HepG2 (cell line): ENCODE measurements around the gene LSM2. TPM values are rescaled to one million over a fixed set of nuclear protein-coding genes. Genes with fewer than 3 reads are reported as not detected.
A peak's percentile ranks its signal among the peaks of the same experiment; 100 is the strongest.

Experiments used
- ADNP ChIP-seq: sonication (generic); formaldehyde crosslinking; IDR thresholded peaks from 2 replicates; pipeline ENCODE4 v1.4.0; 2020; ENCODE audit warnings: missing genetic modification reagents
- ARID3A ChIP-seq: IDR thresholded peaks from 2 replicates; pipeline ENCODE4 v1.6.1; 2012; ENCODE audit warnings: low read depth, low read length, improper control_type of control experiment
- CEBPB ChIP-seq: IDR thresholded peaks from 2 replicates; pipeline ENCODE4 v1.6.1; 2011; ENCODE audit warnings: low read depth, low read length, improper control_type of control experiment, borderline replicate concordance
- HHEX ChIP-seq: IDR thresholded peaks from 2 replicates; pipeline ENCODE4 v1.6.1; 2016; ENCODE audit warnings: control low read depth
- MAX ChIP-seq: IDR thresholded peaks from 2 replicates; pipeline ENCODE4 v1.6.1; 2012; ENCODE audit warnings: inconsistent platforms
- MLLT10 ChIP-seq: sonication (generic); formaldehyde crosslinking; IDR thresholded peaks from 2 replicates; pipeline ENCODE4 v1.4.0; 2020; ENCODE audit warnings: missing genetic modification reagents
- NFE2L1 ChIP-seq: sonication (generic); formaldehyde crosslinking; IDR thresholded peaks from 2 replicates; pipeline ENCODE4 v1.4.0; 2020; ENCODE audit warnings: missing genetic modification reagents, mild to moderate bottlenecking, borderline replicate concordance
- NFRKB ChIP-seq: fragments of 450-650 bp; IDR thresholded peaks from 2 replicates; pipeline ENCODE4 v1.6.1; 2017
- RFXAP ChIP-seq: sonication (generic); formaldehyde crosslinking; IDR thresholded peaks from 2 replicates; pipeline ENCODE4 v1.4.0; 2020; ENCODE audit warnings: missing genetic modification reagents, borderline replicate concordance
- RXRA ChIP-seq: sonication (generic); formaldehyde crosslinking; IDR thresholded peaks from 2 replicates; pipeline ENCODE4 v1.5.1; 2020; ENCODE audit warnings: missing genetic modification reagents
- SALL1 ChIP-seq: sonication (generic); formaldehyde crosslinking; IDR thresholded peaks from 2 replicates; pipeline ENCODE4 v1.8.0; 2022; ENCODE audit warnings: mild to moderate bottlenecking, missing genetic modification reagents
- SRY ChIP-seq: sonication (generic); formaldehyde crosslinking; IDR thresholded peaks from 2 replicates; pipeline ENCODE4 v1.8.0; 2022; ENCODE audit warnings: mild to moderate bottlenecking, missing genetic modification reagents
- TBX2 ChIP-seq: sonication (generic); formaldehyde crosslinking; IDR thresholded peaks from 2 replicates; pipeline ENCODE4 v1.5.0; 2020; ENCODE audit warnings: missing genetic modification reagents, mild to moderate bottlenecking, borderline replicate concordance
- TGIF2 ChIP-seq: IDR thresholded peaks from 2 replicates; pipeline ENCODE4 v1.6.1; 2016; ENCODE audit warnings: control low read depth, missing compliant biosample characterization
- TRIM24 ChIP-seq: sonication (generic); formaldehyde crosslinking; IDR thresholded peaks from 2 replicates; pipeline ENCODE4 v1.8.0; 2022; ENCODE audit warnings: mild to moderate bottlenecking, missing genetic modification reagents
- ZMYM2 ChIP-seq: sonication (generic); formaldehyde crosslinking; IDR thresholded peaks from 2 replicates; pipeline ENCODE4 v1.8.0; 2022; ENCODE audit warnings: mild to moderate bottlenecking, missing genetic modification reagents
- ZNF121 ChIP-seq: sonication (generic); formaldehyde crosslinking; IDR thresholded peaks from 2 replicates; pipeline ENCODE4 v1.5.0; 2020; ENCODE audit warnings: mild to moderate bottlenecking, missing genetic modification reagents
- ZNF24 ChIP-seq: fragments of 450-650 bp; IDR thresholded peaks from 2 replicates; pipeline ENCODE4 v1.6.1; 2017; ENCODE audit warnings: antibody characterized with exemption, mild to moderate bottlenecking
- ZNF251 ChIP-seq: sonication (generic); formaldehyde crosslinking; IDR thresholded peaks from 2 replicates; pipeline ENCODE4 v1.9.0; 2021; ENCODE audit warnings: mild to moderate bottlenecking, missing genetic modification reagents
- ZNF292 ChIP-seq: sonication (generic); formaldehyde crosslinking; IDR thresholded peaks from 2 replicates; pipeline ENCODE4 v1.8.1; 2022; ENCODE audit warnings: mild to moderate bottlenecking, low read depth, missing genetic modification reagents, borderline replicate concordance
- ZNF652 ChIP-seq: IDR thresholded peaks from 2 replicates; pipeline ENCODE4 v1.6.1; 2016; ENCODE audit warnings: low read depth, borderline replicate concordance
- ZNF747 ChIP-seq: sonication (generic); formaldehyde crosslinking; IDR thresholded peaks from 2 replicates; pipeline ENCODE4 v1.8.1; 2023; ENCODE audit warnings: missing genetic modification reagents, mild to moderate bottlenecking, borderline replicate concordance
- ZNF781 ChIP-seq: sonication (generic); formaldehyde crosslinking; IDR thresholded peaks from 2 replicates; pipeline ENCODE4 v1.5.1; 2020; ENCODE audit warnings: borderline replicate concordance, mild to moderate bottlenecking, missing genetic modification reagents; ENCODE audit errors: not compliant biosample characterization
- ZNF878 ChIP-seq: sonication (generic); formaldehyde crosslinking; IDR thresholded peaks from 2 replicates; pipeline ENCODE4 v1.8.1; 2023; ENCODE audit warnings: mild to moderate bottlenecking, missing genetic modification reagents, moderate library complexity
- ZZZ3 ChIP-seq: sonication (generic); formaldehyde crosslinking; IDR thresholded peaks from 2 replicates; pipeline ENCODE4 v1.4.0; 2020; ENCODE audit warnings: missing genetic modification reagents, mild to moderate bottlenecking, borderline replicate concordance
- polyA plus RNA-seq, 8 experiments: library from polyadenylated mRNA; depleted of rRNA in 3 of 8; stranded (reverse) in 7 of 8; unstranded in 1 of 8; fragments of >200 nt; fragmentation: Illumina TruSeq in 4 of 8; extraction: Trizol in 4 of 8; gene quantifications; 2 replicates each; pipeline versions ENCODE4 v1.2.1 to v1.2.3, GENCODE V29; 2011 to 2016; ENCODE audit warnings: low read depth in 4 of 8, missing spikeins in 1 of 8, mixed read lengths in 1 of 8; ENCODE audit not compliant: insufficient read depth in 1 of 8
- total RNA-seq, 5 experiments: library from RNA; depleted of rRNA; stranded (reverse); fragments of >200 nt; fragmentation: Illumina TruSeq; extraction: Trizol; gene quantifications; 2 replicates each; pipeline ENCODE4 v1.2.3, GENCODE V29; 2016; ENCODE audit warnings: low read depth in 1 of 5
- TF ChIP-seq, protein P1 (sequence below): IDR thresholded peaks from 2 replicates; pipeline ENCODE4 v1.6.1; 2018; ENCODE audit warnings: missing genetic modification reagents
- TF ChIP-seq, protein P2 (sequence below): IDR thresholded peaks from 2 replicates; pipeline ENCODE4 v1.6.1; 2018; ENCODE audit warnings: missing genetic modification reagents, mild to moderate bottlenecking, missing compliant biosample characterization

Gene LSM2
- total and polyA plus RNA-seq, 2 of the 13 experiments (the other 11 are each of a cell fraction or from before 2014, with no cell fraction given): 69.4 to 90.5 TPM

DNA sequence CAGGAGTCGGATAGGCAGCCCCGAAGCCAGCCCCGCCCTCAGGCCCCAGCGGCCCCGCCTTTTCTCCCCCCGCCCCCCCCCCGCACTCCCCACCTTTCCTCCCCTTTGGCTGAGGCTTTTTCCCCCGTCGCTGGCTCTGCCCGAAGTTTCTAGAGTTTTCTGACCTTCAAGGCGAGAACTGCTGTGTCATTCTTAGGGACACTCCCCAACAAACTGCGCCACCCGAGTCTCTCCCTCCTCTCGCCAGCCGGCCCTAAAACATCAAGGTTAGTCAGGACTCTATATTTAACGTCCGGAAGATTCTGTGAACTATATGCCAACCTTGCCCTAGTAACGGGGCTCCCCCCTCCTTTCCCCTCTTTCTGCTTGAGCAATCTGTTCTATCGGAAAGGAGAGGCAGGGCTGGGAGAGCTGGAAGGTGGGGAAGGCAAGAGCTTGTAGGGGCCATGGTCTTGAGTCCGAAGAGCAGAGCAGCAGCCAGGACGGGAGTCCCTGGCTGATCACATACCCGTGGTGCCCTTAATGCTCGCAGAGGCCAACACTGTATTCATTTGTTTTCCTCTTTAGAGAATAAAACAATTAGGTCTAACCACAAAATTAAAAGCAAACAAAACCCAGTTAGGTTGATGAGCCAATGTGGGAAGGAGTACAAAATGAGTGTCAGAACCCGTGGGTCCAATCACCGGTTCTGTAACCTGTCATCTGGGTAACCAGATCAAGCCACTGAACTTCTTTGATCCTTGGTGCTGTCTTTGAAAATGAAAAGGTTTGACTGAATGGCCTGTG, 15.5 kb upstream of the LSM2 start (continued):
- TF ChIP-seq, protein P1, sequence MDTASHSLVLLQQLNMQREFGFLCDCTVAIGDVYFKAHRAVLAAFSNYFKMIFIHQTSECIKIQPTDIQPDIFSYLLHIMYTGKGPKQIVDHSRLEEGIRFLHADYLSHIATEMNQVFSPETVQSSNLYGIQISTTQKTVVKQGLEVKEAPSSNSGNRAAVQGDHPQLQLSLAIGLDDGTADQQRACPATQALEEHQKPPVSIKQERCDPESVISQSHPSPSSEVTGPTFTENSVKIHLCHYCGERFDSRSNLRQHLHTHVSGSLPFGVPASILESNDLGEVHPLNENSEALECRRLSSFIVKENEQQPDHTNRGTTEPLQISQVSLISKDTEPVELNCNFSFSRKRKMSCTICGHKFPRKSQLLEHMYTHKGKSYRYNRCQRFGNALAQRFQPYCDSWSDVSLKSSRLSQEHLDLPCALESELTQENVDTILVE (CRISPR knock-in tag): no peak; the same call in 1 of the 2 replicates
- TF ChIP-seq ZMYM2 (CRISPR knock-in tag): no peak
- TF ChIP-seq HHEX (CRISPR knock-in tag): no peak
- no peak for TF ChIP-seq NFRKB
- TF ChIP-seq ZNF781: peak; percentile 26
- TF ChIP-seq MLLT10: no peak
- TF ChIP-seq RFXAP: no peak
- 0 out of 2 replicates have a peak, but pooled peaks have one; percentile 36 for TF ChIP-seq NFE2L1 (CRISPR knock-in tag)
- TF ChIP-seq TRIM24 (CRISPR knock-in tag): no peak
- TF ChIP-seq RXRA: 0 out of 2 replicates have a peak, but pooled peaks have one; percentile 46
- peak; percentile 33; the same call in 1 of the 2 replicates for TF ChIP-seq SRY
- TF ChIP-seq SALL1 (CRISPR knock-in tag): peak; percentile 56
- TF ChIP-seq TGIF2 (CRISPR knock-in tag): peak; percentile 35; the same call in 1 of the 2 replicates
- TF ChIP-seq ZNF251 (CRISPR knock-in tag): peak; percentile 80; the same call in 1 of the 2 replicates
- TF ChIP-seq MAX: peak; percentile 56
- peak; percentile 36; the same call in 1 of the 2 replicates for TF ChIP-seq CEBPB
- peak; percentile 38; the same call in 1 of the 2 replicates for TF ChIP-seq ZNF292 (CRISPR knock-in tag)
- no peak for TF ChIP-seq ZNF652
- TF ChIP-seq, protein P2, sequence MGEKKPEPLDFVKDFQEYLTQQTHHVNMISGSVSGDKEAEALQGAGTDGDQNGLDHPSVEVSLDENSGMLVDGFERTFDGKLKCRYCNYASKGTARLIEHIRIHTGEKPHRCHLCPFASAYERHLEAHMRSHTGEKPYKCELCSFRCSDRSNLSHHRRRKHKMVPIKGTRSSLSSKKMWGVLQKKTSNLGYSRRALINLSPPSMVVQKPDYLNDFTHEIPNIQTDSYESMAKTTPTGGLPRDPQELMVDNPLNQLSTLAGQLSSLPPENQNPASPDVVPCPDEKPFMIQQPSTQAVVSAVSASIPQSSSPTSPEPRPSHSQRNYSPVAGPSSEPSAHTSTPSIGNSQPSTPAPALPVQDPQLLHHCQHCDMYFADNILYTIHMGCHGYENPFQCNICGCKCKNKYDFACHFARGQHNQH (CRISPR knock-in tag): peak; percentile 22; the same call in 1 of the 2 replicates
- no peak for TF ChIP-seq ZNF878 (CRISPR knock-in tag)
- 0 out of 2 replicates have a peak, but pooled peaks have one; percentile 32 for TF ChIP-seq ARID3A
- TF ChIP-seq ZNF24: no peak
- 0 out of 2 replicates have a peak, but pooled peaks have one; percentile 69 for TF ChIP-seq ZNF747
- no peak for TF ChIP-seq ADNP (CRISPR knock-in tag)
- no peak for TF ChIP-seq ZNF121 (CRISPR knock-in tag)
- TF ChIP-seq TBX2 (CRISPR knock-in tag): peak; percentile 73
- 0 out of 2 replicates have a peak, but pooled peaks have one; percentile 47 for TF ChIP-seq ZZZ3 (CRISPR knock-in tag)
